Gastroesophageal sphincter (tissue), 4 donors: Measurements from ENCODE around the gene UPK3B. TPM values are rescaled to one million over a fixed set of nuclear protein-coding genes. Genes with fewer than 3 reads are reported as not detected.
"Not testable (repeated sequence)": the region's sequence is repeated elsewhere in the genome, so short reads cannot be mapped to it uniquely, and the experiment has no call there.

Experiments used
- ATAC-seq: fragments of 150-250 bp; one replicate; pipeline ENCODE4 v1.9.1; 2016; ENCODE audit warnings: mild to moderate bottlenecking, moderate library complexity
- H3K27ac ChIP-seq, 4 donors: fragments of 200-600 bp; sonication (generic) in 3 of 4; 1 replicate in 3 of 4; 2 replicates in 1 of 4; pipeline ENCODE4 v1.5.1; 2016 to 2019
- H3K27me3 ChIP-seq: fragments of 200-600 bp; sonication (generic); one replicate; pipeline ENCODE4 v1.5.1; 2019
- H3K36me3 ChIP-seq, 2 donors: fragments of 200-600 bp; sonication (generic); one replicate each; pipeline ENCODE4 v1.5.1; 2019; ENCODE audit warnings: control low read depth in 1 of 2
- H3K4me1 ChIP-seq, 3 donors: fragments of 200-600 bp; sonication (generic); 1 replicate in 2 of 3; 2 replicates in 1 of 3; pipeline ENCODE4 v1.5.1; 2016 to 2019; ENCODE audit warnings: control low read depth in 2 of 3
- H3K4me3 ChIP-seq, 2 donors: fragments of 200-600 bp; sonication (generic); one replicate each; pipeline ENCODE4 v1.5.1; 2019; ENCODE audit warnings: mild to moderate bottlenecking in 1 of 2, moderate library complexity in 1 of 2
- H3K9me3 ChIP-seq, 3 donors: fragments of 200-600 bp; sonication (generic); one replicate each; pipeline ENCODE4 v1.5.1; 2017 to 2019; ENCODE audit warnings: control low read depth in 2 of 3
- CTCF ChIP-seq, 4 experiments: fragments of 200-600 bp in 2 of 4; fragments of 450-650 bp in 2 of 4; sonication (generic) in 1 of 4; IDR thresholded peaks; one replicate each; pipeline ENCODE4 v1.5.1; 2017 to 2019; ENCODE audit warnings: antibody characterized with exemption in 4 of 4, mild to moderate bottlenecking in 2 of 4, moderate library complexity in 2 of 4
- EP300 ChIP-seq: sonication (generic); formaldehyde crosslinking; IDR thresholded peaks from one replicate; pipeline ENCODE4 v1.6.1; 2017; ENCODE audit warnings: antibody characterized with exemption, mild to moderate bottlenecking
- POLR2A ChIP-seq, 2 donors: fragments of 450-650 bp; IDR thresholded peaks; one replicate each; pipeline ENCODE4 v1.6.1; 2017; ENCODE audit warnings: antibody characterized with exemption in 2 of 2, mild to moderate bottlenecking in 2 of 2, moderate library complexity in 1 of 2
- POLR2AphosphoS5 ChIP-seq: sonication (generic); formaldehyde crosslinking; IDR thresholded peaks from one replicate; pipeline ENCODE4 v1.6.1; 2017; ENCODE audit warnings: antibody characterized with exemption
- WGBS, 2 donors: methylation state at CpG; one replicate each; pipeline ENCODE4 v1.1.5; 2018; ENCODE audit warnings: low coverage in 1 of 2; 5-methylcytosine and 5-hydroxymethylcytosine counted together
- total RNA-seq, 4 donors: library from RNA; depleted of rRNA; stranded (reverse); fragments of >200 nt; gene quantifications; one replicate each; pipeline ENCODE4 v1.1.0, GENCODE V29; 2016

The UPK3B gene
- under 1 TPM in 2 of 4 donors, not detected in 2; 0.40 to 0.81 TPM for total RNA-seq

GRCh38 chr7:76509931-76510877, at the start of gene UPK3B:
TSS of gene UPK3B (plus strand) at chr7:76510552. CDS start at chr7:76510653, 101 bp downstream.
- H3K4me3 ChIP-seq = no peak within 1 kb of the TSS
- H3K27ac ChIP-seq = no peak within 1 kb of the TSS
- TF ChIP-seq POLR2AphosphoS5 = no peak
- no peak for TF ChIP-seq POLR2A (IDR thresholded peaks at IDR 0.05)
- TF ChIP-seq EP300 = no peak
- TF ChIP-seq CTCF (IDR thresholded peaks at IDR 0.05) = no peak
- no peaks in the 10 kb centered on the region for H3K9me3 ChIP-seq
- no peaks in the 10 kb centered on the region for H3K27me3 ChIP-seq
- H3K4me1 ChIP-seq = peaks cover 0 to 15% (median 3%) of the 10 kb centered on the region in 3 donors
- no peak for ATAC-seq
- peaks cover 0 to 26% of the 10 kb centered on the region in 2 donors for H3K36me3 ChIP-seq
- 0 to 27% methylated on average over 3 of the region's 20 CpGs for WGBS, 2 donors

DNA sequence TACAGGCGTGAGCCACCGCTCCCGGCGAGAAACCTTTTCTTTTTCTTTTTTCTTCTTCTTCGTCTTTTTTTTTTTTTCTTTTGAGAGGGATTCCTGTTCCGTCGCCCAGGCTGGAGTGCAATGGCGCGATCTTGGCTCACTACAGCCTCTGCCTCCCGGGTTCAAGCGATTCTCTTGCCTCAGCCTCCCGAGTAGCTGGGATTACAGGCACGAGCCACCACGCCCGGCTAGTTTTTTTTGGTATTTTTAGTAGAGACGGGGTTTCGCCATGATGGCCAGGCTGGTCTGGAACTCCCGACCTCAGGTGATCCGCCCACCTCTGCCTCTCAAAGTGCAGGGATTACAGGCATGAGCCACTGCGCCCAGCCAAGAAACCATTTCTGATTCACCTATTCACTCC, 49.6 kb upstream of the UPK3B start:
- not testable (repeated sequence) for H3K4me3 ChIP-seq
- WGBS, 2 donors = 100% methylated on average over 3 of the region's 20 CpGs; no CpG with 5 or more reads in 1 of the 2 donors

GRCh38 chr7:76461464-76462101, 48.8 kb upstream of the UPK3B start, which contains the start of gene DTX2:
TSS of gene DTX2 (plus strand) at chr7:76461709. CDS start at chr7:76480510, 18,801 bp downstream.
- no CpG with 5 or more reads among the region's 54 CpGs for WGBS, 2 donors
- not testable (repeated sequence) for H3K9me3 ChIP-seq, H3K36me3 ChIP-seq, H3K27me3 ChIP-seq
- Histone ChIP-seq H3K4me3 (peak within 1 kb of the TSS; percentile 53 to 99), H3K4me1 (peaks cover 0 to 18% (median 2%) of the 10 kb centered on the region in 3 donors), H3K27ac (peak within 1 kb of the TSS; percentile 63 to 95 (median 80))
- peak; percentile 96 for ATAC-seq
- peak in 1 of 4 experiments; percentile 34 for TF ChIP-seq CTCF (IDR thresholded peaks at IDR 0.05)

More for the DNA sequence above, 49.6 kb upstream of the UPK3B start:
- not testable (repeated sequence) for H3K27ac ChIP-seq, H3K9me3 ChIP-seq, ATAC-seq, H3K36me3 ChIP-seq, H3K27me3 ChIP-seq
- H3K4me1 ChIP-seq = peaks cover 0 to 15% (median 0%) of the 10 kb centered on the region in 3 donors

DNA sequence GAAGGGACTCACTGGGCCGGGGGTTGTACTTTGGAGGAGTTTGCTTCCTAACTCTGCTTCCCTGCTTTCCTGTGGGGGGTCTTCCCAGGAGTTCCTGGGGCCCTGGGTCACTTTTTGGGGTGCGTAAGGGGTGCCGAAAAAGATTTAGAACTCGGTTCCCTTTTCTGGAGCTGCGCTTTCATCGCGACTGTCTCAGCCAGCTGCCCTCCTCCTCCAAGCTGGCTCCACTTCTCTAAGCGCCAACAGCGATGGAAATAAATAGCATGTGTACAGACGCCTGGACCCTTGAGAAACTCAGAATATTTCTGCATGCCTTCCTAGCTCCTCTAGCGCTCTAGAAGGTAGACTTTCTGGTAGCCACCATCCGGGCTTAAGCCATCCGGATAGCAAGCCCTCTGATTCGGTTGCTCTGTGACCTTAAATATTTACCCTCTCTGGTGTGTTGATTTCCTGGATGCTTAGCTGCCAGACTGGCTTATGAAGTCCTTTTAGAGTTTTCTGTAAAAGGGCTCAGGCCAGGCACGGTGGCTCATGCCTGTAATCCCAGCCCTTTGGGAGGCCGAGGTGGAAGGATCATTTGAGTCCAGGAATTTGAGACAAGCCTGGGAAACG, 48.0 kb upstream of the UPK3B start:
- no CpG with 5 or more reads among the region's 17 CpGs for WGBS, 2 donors
- not testable (repeated sequence) for H3K9me3 ChIP-seq, H3K27ac ChIP-seq, ATAC-seq, H3K36me3 ChIP-seq, H3K4me3 ChIP-seq, H3K27me3 ChIP-seq
- peaks cover 0 to 24% (median 6%) of the 10 kb centered on the region in 3 donors for H3K4me1 ChIP-seq

GRCh38 chr7:76464959-76465358, 45.4 kb upstream of the UPK3B start:
- 100% methylated on average over 1 of the region's 5 CpGs; no CpG with 5 or more reads in 1 of the 2 donors for WGBS, 2 donors
- H3K4me3 ChIP-seq, H3K9me3 ChIP-seq, ATAC-seq, H3K27me3 ChIP-seq, H3K27ac ChIP-seq, H3K36me3 ChIP-seq: not testable (repeated sequence)
- H3K4me1 ChIP-seq = peaks cover 0 to 28% (median 8%) of the 10 kb centered on the region in 3 donors

GRCh38 chr7:76465950-76466349, 44.4 kb upstream of the UPK3B start:
- not testable (repeated sequence) for H3K9me3 ChIP-seq, H3K4me3 ChIP-seq, H3K36me3 ChIP-seq, H3K27me3 ChIP-seq
- Histone ChIP-seq H3K4me1 (peaks cover 0 to 28% (median 8%) of the 10 kb centered on the region in 3 donors), H3K27ac (peak overlapping the region in 1 of 4 donors; percentile 67)
- ATAC-seq = peak; percentile 59
- WGBS, 2 donors = no CpG with 5 or more reads among the region's 8 CpGs

DNA sequence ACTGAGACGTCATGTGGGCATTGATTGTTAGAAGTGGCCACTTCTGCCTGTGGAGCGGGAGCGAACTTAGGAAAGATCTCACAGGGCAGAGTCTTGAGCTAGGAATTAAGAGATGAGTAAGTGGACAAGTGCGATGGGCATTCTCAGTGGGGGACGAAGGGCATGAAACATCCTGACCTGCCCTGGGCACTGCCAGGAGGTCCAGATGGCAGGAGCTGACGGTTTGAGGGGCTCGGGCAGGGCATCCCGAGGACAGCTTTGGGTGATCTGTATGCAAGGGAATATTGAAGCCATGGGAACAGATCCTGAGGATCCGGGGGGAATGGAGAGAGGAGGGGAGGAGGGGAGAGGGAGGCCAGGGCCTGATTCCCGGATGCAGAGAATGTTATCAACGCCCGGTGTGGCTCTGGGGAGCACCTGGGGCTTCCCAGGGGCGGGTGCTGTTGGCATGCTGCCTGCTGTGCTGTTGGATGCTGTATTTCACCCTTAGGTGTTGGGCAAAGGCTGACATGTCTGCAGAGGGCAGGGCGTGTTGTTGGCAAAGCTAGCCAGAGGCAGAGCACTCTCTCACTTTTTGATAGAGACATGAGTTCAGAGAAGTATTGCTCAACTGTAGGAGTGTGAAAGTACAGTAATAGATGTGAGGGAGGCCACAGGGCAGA, 42.5 kb upstream of the UPK3B start:
- 46 to 62% methylated on average over 8 to 10 of the region's 14 CpGs for WGBS, 2 donors
- Histone ChIP-seq H3K27ac (peak overlapping the region; percentile 6 to 82 (median 52)), H3K4me1 (peaks cover 0 to 28% (median 8%) of the 10 kb centered on the region in 3 donors)

DNA sequence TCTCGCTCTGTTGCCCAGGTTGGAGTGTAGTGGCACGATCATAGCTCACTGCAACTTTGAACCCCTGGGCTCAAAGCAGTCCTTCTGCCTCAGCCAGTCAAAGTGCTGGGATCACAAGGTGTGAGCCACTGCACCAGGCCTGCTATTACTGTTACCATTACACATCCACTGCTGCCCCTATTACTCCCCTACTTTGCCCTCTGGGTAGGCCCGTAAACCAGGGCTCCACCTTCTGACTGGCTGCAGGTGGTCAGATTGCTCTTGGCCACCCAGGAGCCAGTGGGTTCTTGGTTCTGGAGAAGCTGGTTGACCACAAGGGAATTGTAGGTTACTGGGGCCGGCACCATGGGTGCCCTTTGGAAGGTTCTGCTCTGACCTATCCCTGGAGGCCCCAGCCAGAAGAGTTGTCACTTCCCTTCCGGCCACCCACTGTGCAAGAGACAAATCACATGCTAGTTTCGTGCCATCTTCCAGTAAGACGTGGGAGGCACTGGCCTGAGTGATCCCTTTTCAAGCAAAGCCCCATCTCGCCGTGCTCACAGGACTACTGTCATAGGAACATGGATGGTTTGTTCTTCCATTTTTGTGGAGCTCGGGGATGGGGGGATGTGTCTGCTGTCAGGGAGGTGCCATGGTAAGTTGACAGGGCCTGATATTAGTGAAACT, 38.7 kb upstream of the UPK3B start:
- H3K27me3 ChIP-seq, H3K4me1 ChIP-seq: not testable (repeated sequence)

More for the DNA sequence above, 42.5 kb upstream of the UPK3B start:
- H3K4me3 ChIP-seq, H3K27me3 ChIP-seq, H3K9me3 ChIP-seq: not testable (repeated sequence)
- peak; percentile 63 for ATAC-seq
- peaks cover 0 to 13% of the 10 kb centered on the region in 2 donors for H3K36me3 ChIP-seq

DNA sequence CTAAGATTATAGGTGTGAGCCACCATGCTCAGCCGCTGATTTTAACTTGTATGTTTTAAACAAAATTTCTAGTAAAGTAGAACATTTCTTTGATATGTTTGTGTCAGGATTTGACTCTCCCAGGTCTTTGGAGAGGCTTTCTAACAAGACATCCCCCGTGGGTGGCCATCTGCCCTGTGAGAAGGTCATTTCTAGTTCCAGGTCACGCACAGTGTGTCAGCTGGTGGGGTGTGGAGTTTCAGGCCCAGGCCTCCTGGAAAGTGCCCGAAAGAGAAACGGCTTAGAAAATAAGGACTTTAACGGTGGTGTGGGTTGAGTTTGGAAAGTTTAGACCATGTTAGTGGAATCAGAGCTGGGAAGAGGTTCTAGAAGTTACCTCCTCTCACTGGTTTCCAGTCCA, 37.3 kb upstream of the UPK3B start:
- WGBS, 2 donors = no CpG with 5 or more reads among the region's 6 CpGs
- not testable (repeated sequence) for H3K4me3 ChIP-seq, ATAC-seq, H3K27me3 ChIP-seq, H3K27ac ChIP-seq, H3K4me1 ChIP-seq, H3K9me3 ChIP-seq
- H3K36me3 ChIP-seq = peaks cover 0 to 13% of the 10 kb centered on the region in 2 donors

More for the DNA sequence above, 38.7 kb upstream of the UPK3B start:
- not testable (repeated sequence) for H3K9me3 ChIP-seq, H3K4me3 ChIP-seq, ATAC-seq, H3K27ac ChIP-seq
- WGBS, 2 donors = no CpG with 5 or more reads among the region's 10 CpGs
- H3K36me3 ChIP-seq = peaks cover 0 to 13% of the 10 kb centered on the region in 2 donors
